Activated T-cell treated with anti-CD3 and anti-CD28 coated beads, Interleukin-2, amount 50 U/mL, for 1 hour (primary cell): Measurements from ENCODE around the gene ZFP36L2.

Experiments
- DNase-seq: peaks from one replicate; pipeline ENCODE4 v3.0.0-alpha.2; 2020

The ZFP36L2 gene

GRCh38 chr2:43184339-43184895, 42.0 kb downstream of the ZFP36L2 start:
- DNase-seq, result no peak

GRCh38 chr2:43183743-43184142, 42.7 kb downstream of the ZFP36L2 start:
- DNase-seq, result no peak

- no peak for DNase-seq
These were observed 45.5 kb downstream of the ZFP36L2 start for GRCh38 chr2:43180897-43181296.

GRCh38 chr2:43179942-43180341, 46.5 kb downstream of the ZFP36L2 start:
- DNase-seq, result no peak

GRCh38 chr2:43178602-43179542, 47.5 kb downstream of the ZFP36L2 start:
- peak; percentile 51 for DNase-seq

GRCh38 chr2:43178055-43178598, 48.3 kb downstream of the ZFP36L2 start:
- DNase-seq, result no peak

GRCh38 chr2:43176449-43176848, 50.0 kb downstream of the ZFP36L2 start:
- no peak for DNase-seq

GRCh38 chr2:43175876-43176275, 50.5 kb downstream of the ZFP36L2 start:
- no peak for DNase-seq

- DNase-seq, result no peak
These were observed 51.4 kb downstream of the ZFP36L2 start for GRCh38 chr2:43175020-43175441.

- DNase-seq, result peak; percentile 78
These were observed 52.0 kb downstream of the ZFP36L2 start for GRCh38 chr2:43174368-43174916.
